ENCODE measurements around the gene ENTPD8. TPM values are rescaled to one million over a fixed set of nuclear protein-coding genes. Genes with fewer than 3 reads are reported as not detected.

The ENTPD8 gene
- total RNA-seq, 1 experiment from 2014 or later: 0.77 TPM

DNA sequence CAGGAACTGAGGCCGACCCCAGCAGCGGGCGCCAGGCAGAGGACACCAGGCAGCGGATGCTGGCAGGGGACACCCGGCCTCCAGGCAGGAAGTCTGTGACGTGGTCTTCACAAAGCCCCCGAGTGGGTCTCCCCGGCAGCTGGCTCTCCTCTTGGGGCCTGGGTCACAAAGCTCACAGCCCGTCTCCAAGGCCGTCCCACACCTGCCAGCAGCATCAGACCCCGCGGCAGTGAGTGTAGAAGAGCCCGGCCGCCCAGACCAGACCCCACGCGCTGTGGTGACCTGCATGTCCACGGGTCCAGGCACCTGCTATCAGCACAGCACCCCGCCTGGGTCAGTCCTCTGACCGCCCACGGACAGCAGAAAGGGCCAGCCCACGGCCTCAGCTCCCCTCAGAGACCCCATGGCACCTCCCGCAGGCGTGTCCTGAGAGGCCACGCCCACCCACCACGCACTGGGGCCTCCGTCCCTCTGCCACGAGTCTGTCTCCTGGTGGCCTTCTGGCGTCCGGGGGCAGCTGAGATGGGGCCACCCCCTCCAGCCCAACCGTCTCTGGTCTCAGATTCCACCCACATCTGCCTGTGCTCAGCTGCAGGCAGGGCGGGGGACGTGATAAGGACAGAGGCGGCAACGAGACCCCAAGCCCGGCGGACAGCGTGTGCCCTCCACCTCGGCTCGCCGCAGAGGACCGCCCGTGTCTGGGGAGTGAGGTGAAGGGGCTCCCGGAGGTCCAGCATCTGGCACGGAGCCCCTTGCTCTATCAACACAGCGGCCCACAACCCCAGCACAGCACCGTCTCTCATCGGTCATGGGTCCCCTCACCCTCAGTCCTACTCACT, 52.3 kb downstream of the ENTPD8 start:
- H3K36me3 Mint-ChIP-seq (ENCODE audit: insufficient read depth in 1 of 3, low read depth in 3 of 3): peaks cover 0 to 7% (median 3%) of the 10 kb centered on the region in 3 experiments; a peak in 4 of 7 replicates
- Histone ChIP-seq H3K23ac (ENCODE audit: insufficient read length, low read depth, low read length) (no peak overlapping the region), H3K23me2 (ENCODE audit: insufficient read length, low read depth, low read length, poor library complexity, severe bottlenecking) (no peaks in the 10 kb centered on the region), H4K91ac (ENCODE audit: insufficient read length, low read depth, low read length) (no peak overlapping the region), H2BK12ac (ENCODE audit: insufficient read length, low read depth, low read length) (no peak overlapping the region), H3K79me1 (ENCODE audit: insufficient read depth, low read depth, low read length, poor library complexity, severe bottlenecking) (no peaks in the 10 kb centered on the region), H2BK15ac (ENCODE audit: low read depth, low read length) (no peak overlapping the region), H3K27me3 (ENCODE audit: insufficient read depth, low read length) (no peaks in the 10 kb centered on the region), H4K20me1 (ENCODE audit: control insufficient read depth, insufficient read depth, insufficient read length) (no peaks in the 10 kb centered on the region), H2AFZ (ENCODE audit: low read length) (no peak overlapping the region), H3K79me2 (ENCODE audit: insufficient read depth, low read length) (no peaks in the 10 kb centered on the region), H4K5ac (ENCODE audit: insufficient read length, low read depth, low read length) (no peak overlapping the region), H2BK20ac (ENCODE audit: low read depth, low read length, poor library complexity, severe bottlenecking) (no peak overlapping the region), H3K56ac (ENCODE audit: insufficient read length, low read depth, low read length) (no peak overlapping the region), H3K14ac (ENCODE audit: insufficient read depth, low read length) (no peak overlapping the region), H3K27ac (ENCODE audit: insufficient read length, low read depth, low read length) (no peak overlapping the region), H4K8ac (replicated peaks; ENCODE audit: insufficient read length, low read depth, low read length) (no peak overlapping the region), H3K4me1 (ENCODE audit: insufficient read depth, low read length) (no peaks in the 10 kb centered on the region), H3K9me3 (ENCODE audit: control insufficient read depth, low read depth, low read length) (no peaks in the 10 kb centered on the region), H3K9ac (ENCODE audit: extremely low read depth, insufficient read length, low read length) (no peak overlapping the region), H3K18ac (ENCODE audit: insufficient read length, low read depth, low read length) (no peak overlapping the region), H3K4ac (ENCODE audit: low read depth, low read length) (no peak overlapping the region), H3K4me2 (ENCODE audit: insufficient read depth, insufficient read length, low read length) (no peak overlapping the region), H3T11ph (ENCODE audit: low read length) (no peak overlapping the region), H2AK5ac (ENCODE audit: insufficient read length, low read length) (no peak overlapping the region), H2BK5ac (ENCODE audit: insufficient read length, low read length) (no peak overlapping the region), H2BK120ac (ENCODE audit: low read depth, low read length, poor library complexity, severe bottlenecking) (no peak overlapping the region)
- no peak overlapping the region for H3K4me3 Mint-ChIP-seq
- WGBS (ENCODE audit: extremely low coverage, insufficient read length, low lambda C conversion rate): no CpG with 5 or more reads among the region's 47 CpGs
- TF ChIP-seq, protein P1, sequence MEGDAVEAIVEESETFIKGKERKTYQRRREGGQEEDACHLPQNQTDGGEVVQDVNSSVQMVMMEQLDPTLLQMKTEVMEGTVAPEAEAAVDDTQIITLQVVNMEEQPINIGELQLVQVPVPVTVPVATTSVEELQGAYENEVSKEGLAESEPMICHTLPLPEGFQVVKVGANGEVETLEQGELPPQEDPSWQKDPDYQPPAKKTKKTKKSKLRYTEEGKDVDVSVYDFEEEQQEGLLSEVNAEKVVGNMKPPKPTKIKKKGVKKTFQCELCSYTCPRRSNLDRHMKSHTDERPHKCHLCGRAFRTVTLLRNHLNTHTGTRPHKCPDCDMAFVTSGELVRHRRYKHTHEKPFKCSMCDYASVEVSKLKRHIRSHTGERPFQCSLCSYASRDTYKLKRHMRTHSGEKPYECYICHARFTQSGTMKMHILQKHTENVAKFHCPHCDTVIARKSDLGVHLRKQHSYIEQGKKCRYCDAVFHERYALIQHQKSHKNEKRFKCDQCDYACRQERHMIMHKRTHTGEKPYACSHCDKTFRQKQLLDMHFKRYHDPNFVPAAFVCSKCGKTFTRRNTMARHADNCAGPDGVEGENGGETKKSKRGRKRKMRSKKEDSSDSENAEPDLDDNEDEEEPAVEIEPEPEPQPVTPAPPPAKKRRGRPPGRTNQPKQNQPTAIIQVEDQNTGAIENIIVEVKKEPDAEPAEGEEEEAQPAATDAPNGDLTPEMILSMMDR (conservative IDR thresholded peaks at IDR 0.05): no peak
- DNase-seq: peak; percentile 27
- no peaks in the 10 kb centered on the region for H3K4me1 Mint-ChIP-seq
- no peaks in the 10 kb centered on the region for H3K27me3 Mint-ChIP-seq (ENCODE audit: low read depth)
- no peaks in the 10 kb centered on the region for H3K9me3 Mint-ChIP-seq
- peak overlapping the region in 1 of 3 experiments; percentile 89; a peak in 1 of 7 replicates for H3K27ac Mint-ChIP-seq

All from H9 (cell line).